GM21360 (cell line): ENCODE results near the gene ALDH7A1.
"Not testable (repeated sequence)": the region's sequence is repeated elsewhere in the genome, so short reads cannot be mapped to it uniquely, and the experiment has no call there.

Experiments used
- ATAC-seq: cut with Tn5 transposase; IDR thresholded peaks from one replicate; pipeline ENCODE4 v1.9.1; 2021; ENCODE audit warnings: mild to moderate bottlenecking, moderate library complexity; ENCODE audit not compliant: unreplicated experiment

Gene ALDH7A1

GRCh38 chr5:126595486-126596083, 566 bp upstream of the ALDH7A1 start:
- no peak for ATAC-seq

GRCh38 chr5:126591549-126591948, 3.5 kb downstream of the ALDH7A1 start:
- ATAC-seq, result no peak

- ATAC-seq, result no peak
These were observed 5.3 kb downstream of the ALDH7A1 start for GRCh38 chr5:126589536-126590297.

- ATAC-seq, result no peak
These were observed 7.2 kb downstream of the ALDH7A1 start for GRCh38 chr5:126587551-126588390.

- ATAC-seq, result no peak
These were observed 11.3 kb downstream of the ALDH7A1 start for GRCh38 chr5:126583761-126584160.

- ATAC-seq, result no peak
These were observed 15.3 kb downstream of the ALDH7A1 start for GRCh38 chr5:126579716-126580115.

- ATAC-seq, result no peak
These were observed 17.6 kb downstream of the ALDH7A1 start for GRCh38 chr5:126577415-126577814.

GRCh38 chr5:126576974-126577373, 18.0 kb downstream of the ALDH7A1 start:
- ATAC-seq, result no peak

GRCh38 chr5:126575644-126576043, 19.4 kb downstream of the ALDH7A1 start:
- ATAC-seq, result no peak

- ATAC-seq, result no peak
These were observed 26.7 kb downstream of the ALDH7A1 start for GRCh38 chr5:126568206-126568755.

GRCh38 chr5:126562823-126563222, 32.2 kb downstream of the ALDH7A1 start:
- peak; percentile 99 for ATAC-seq

GRCh38 chr5:126561908-126562307, 33.1 kb downstream of the ALDH7A1 start:
- no peak for ATAC-seq

GRCh38 chr5:126555101-126555500, 39.9 kb downstream of the ALDH7A1 start:
- ATAC-seq, result not testable (repeated sequence)

GRCh38 chr5:126552614-126553013, 42.4 kb downstream of the ALDH7A1 start:
- ATAC-seq, result no peak

GRCh38 chr5:126544087-126544740, 50.8 kb downstream of the ALDH7A1 start:
- peak; percentile 80 for ATAC-seq

- ATAC-seq, result no peak
These were observed 51.4 kb downstream of the ALDH7A1 start for GRCh38 chr5:126543660-126544059.

- ATAC-seq, result no peak
These were observed 52.0 kb downstream of the ALDH7A1 start for GRCh38 chr5:126543009-126543408.

GRCh38 chr5:126542441-126542840, 52.6 kb downstream of the ALDH7A1 start:
- ATAC-seq, result no peak

GRCh38 chr5:126540631-126541030, 54.4 kb downstream of the ALDH7A1 start:
- no peak for ATAC-seq

GRCh38 chr5:126538579-126538978, 56.4 kb downstream of the ALDH7A1 start:
- ATAC-seq, result no peak

- no peak for ATAC-seq
These were observed 58.1 kb downstream of the ALDH7A1 start for GRCh38 chr5:126536874-126537273.
